Heart left ventricle (tissue), 13 donors: Measurements from ENCODE around the gene MORC3.
"Not testable (repeated sequence)": the region's sequence is repeated elsewhere in the genome, so short reads cannot be mapped to it uniquely, and the experiment has no call there.

Experiments
- POLR2A ChIP-seq, 2 donors: fragments of 450-650 bp; IDR thresholded peaks; one replicate each; pipeline ENCODE4 v1.6.1; 2017; ENCODE audit warnings: antibody characterized with exemption in 2 of 2, mild to moderate bottlenecking in 2 of 2, moderate library complexity in 2 of 2
- TF ChIP-seq, protein P1 (sequence below), 12 donors: fragments of 200-600 bp; sonication (generic) in 4 of 12; IDR thresholded peaks; one replicate each; pipeline versions ENCODE4 v1.5.0 to v1.8.0; 2018 to 2022; ENCODE audit warnings: antibody characterized with exemption in 12 of 12, mild to moderate bottlenecking in 5 of 12
- donor health status: ischemic (EF 13 %, LVEDD 7.1; RV severe dilation, severe dysfunction).
- donor health status: DM: no; HTN: yes; CAD: no.
- donor health status: DM: no; HTN: no; CAD: no.
- donor health status: ischemic (EF 25% LVEDD 6.9; RV normal size, moderate dysfunction).
- donor health status: ischemic (EF 25% LVEDD 5.7; RV mildly dilated, moderate dysfunction).
- donor health status: ischemic (EF 35%, LVEDD 5.7; RV mildly dilated, moderate dysfunction).
- donor health status: nonischemic (EF 11% LVEDD 7.7; RV severe dilation, severe dysfunction).
- donor health status: DM: yes; HTN: yes; CAD: no.
- donor health status: PGD.
- donor health status: ischemic (EF 29% LVEDD 5.4; RV normal size, mild dysfunction).
- donor health status: nonischemic (EF 23%, LVEDD 6.1; RV moderate dilation, normal function).

DNA sequence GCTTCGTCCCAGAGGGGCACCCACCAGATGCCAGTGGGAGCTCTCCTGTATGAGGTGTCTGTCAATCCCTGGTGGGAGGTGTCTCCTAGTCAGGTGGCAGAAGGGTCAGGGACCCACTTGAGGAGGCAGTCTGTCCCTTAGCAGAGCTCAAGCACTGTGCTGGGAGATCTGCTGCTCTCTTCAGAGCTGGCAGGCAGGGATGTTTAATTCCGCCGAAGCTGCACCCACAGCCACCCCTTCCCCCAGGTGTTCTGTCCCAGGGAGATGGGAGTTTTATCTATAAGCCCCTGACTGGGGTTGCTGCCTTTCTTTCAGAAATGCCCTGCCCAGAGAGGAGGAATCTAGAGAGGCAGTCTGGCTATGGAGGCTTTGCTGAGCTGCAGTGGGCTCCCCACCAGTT is 4.0 kb upstream of the MORC3 start:
- TF ChIP-seq, protein P1, sequence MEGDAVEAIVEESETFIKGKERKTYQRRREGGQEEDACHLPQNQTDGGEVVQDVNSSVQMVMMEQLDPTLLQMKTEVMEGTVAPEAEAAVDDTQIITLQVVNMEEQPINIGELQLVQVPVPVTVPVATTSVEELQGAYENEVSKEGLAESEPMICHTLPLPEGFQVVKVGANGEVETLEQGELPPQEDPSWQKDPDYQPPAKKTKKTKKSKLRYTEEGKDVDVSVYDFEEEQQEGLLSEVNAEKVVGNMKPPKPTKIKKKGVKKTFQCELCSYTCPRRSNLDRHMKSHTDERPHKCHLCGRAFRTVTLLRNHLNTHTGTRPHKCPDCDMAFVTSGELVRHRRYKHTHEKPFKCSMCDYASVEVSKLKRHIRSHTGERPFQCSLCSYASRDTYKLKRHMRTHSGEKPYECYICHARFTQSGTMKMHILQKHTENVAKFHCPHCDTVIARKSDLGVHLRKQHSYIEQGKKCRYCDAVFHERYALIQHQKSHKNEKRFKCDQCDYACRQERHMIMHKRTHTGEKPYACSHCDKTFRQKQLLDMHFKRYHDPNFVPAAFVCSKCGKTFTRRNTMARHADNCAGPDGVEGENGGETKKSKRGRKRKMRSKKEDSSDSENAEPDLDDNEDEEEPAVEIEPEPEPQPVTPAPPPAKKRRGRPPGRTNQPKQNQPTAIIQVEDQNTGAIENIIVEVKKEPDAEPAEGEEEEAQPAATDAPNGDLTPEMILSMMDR (IDR thresholded peaks at IDR 0.05): not testable (repeated sequence)
- TF ChIP-seq POLR2A (IDR thresholded peaks at IDR 0.05): not testable (repeated sequence)
